Measurements from ENCODE around the gene MYOF.
"Not testable (repeated sequence)": the region's sequence is repeated elsewhere in the genome, so short reads cannot be mapped to it uniquely, and the experiment has no call there.

MYOF gene

GRCh38 chr10:93314656-93315055, 167.5 kb downstream of the MYOF start:
- FAIRE-seq; DNase-seq (ENCODE audit: insufficient read length, low spot score): not testable (repeated sequence)

- FAIRE-seq = no peak
Measured at GRCh38 chr10:93313798-93314197, 168.3 kb downstream of the MYOF start.

GRCh38 chr10:93309062-93309461, 173.1 kb downstream of the MYOF start:
- DNase-seq (ENCODE audit: insufficient read length, low spot score) (no peak), FAIRE-seq (no peak)

More at GRCh38 chr10:93313798-93314197, 168.3 kb downstream of the MYOF start:
- DNase-seq (ENCODE audit: insufficient read length, low spot score) = no peak

GRCh38 chr10:93305122-93305521, 177.0 kb downstream of the MYOF start:
- FAIRE-seq = no peak
- DNase-seq (ENCODE audit: insufficient read length, low spot score) = no peak

GRCh38 chr10:93300981-93301380, 181.2 kb downstream of the MYOF start:
- no peak for FAIRE-seq

GRCh38 chr10:93300288-93300917, 181.7 kb downstream of the MYOF start:
- FAIRE-seq (no peak), DNase-seq (ENCODE audit: insufficient read length, low spot score) (no peak)

More at GRCh38 chr10:93300981-93301380, 181.2 kb downstream of the MYOF start:
- no peak for DNase-seq (ENCODE audit: insufficient read length, low spot score)

- FAIRE-seq = no peak
- DNase-seq (ENCODE audit: insufficient read length, low spot score) = no peak
Measured at GRCh38 chr10:93299606-93300287, 182.4 kb downstream of the MYOF start.

- FAIRE-seq (no peak), DNase-seq (ENCODE audit: insufficient read length, low spot score) (no peak)
Measured at GRCh38 chr10:93299195-93299594, 182.9 kb downstream of the MYOF start.

GRCh38 chr10:93296151-93296550, 186.0 kb downstream of the MYOF start:
- FAIRE-seq = no peak

GRCh38 chr10:93293999-93294398, 188.1 kb downstream of the MYOF start:
- DNase-seq (ENCODE audit: insufficient read length, low spot score) = no peak

More at GRCh38 chr10:93296151-93296550, 186.0 kb downstream of the MYOF start:
- DNase-seq (ENCODE audit: insufficient read length, low spot score) = no peak

GRCh38 chr10:93290661-93291354, 191.3 kb downstream of the MYOF start:
- no peak for FAIRE-seq
- DNase-seq (ENCODE audit: insufficient read length, low spot score) = no peak

More at GRCh38 chr10:93293999-93294398, 188.1 kb downstream of the MYOF start:
- no peak for FAIRE-seq

- DNase-seq (ENCODE audit: insufficient read length, low spot score) (peak; percentile 90), FAIRE-seq (peak; percentile 79)
Measured at GRCh38 chr10:93288679-93289634, 193.2 kb downstream of the MYOF start.

GRCh38 chr10:93287775-93288174, 194.4 kb downstream of the MYOF start:
- no peak for DNase-seq (ENCODE audit: insufficient read length, low spot score)
- FAIRE-seq = no peak

GRCh38 chr10:93284246-93284645, 197.9 kb downstream of the MYOF start:
- not testable (repeated sequence) for FAIRE-seq; DNase-seq (ENCODE audit: insufficient read length, low spot score)

- no peak for FAIRE-seq
- no peak for DNase-seq (ENCODE audit: insufficient read length, low spot score)
Measured at GRCh38 chr10:93281367-93281720, 200.8 kb downstream of the MYOF start.

GRCh38 chr10:93280699-93281366, 201.3 kb downstream of the MYOF start:
- FAIRE-seq = no peak
- DNase-seq (ENCODE audit: insufficient read length, low spot score) = no peak

GRCh38 chr10:93280121-93280698, 201.9 kb downstream of the MYOF start:
- no peak for DNase-seq (ENCODE audit: insufficient read length, low spot score)
- FAIRE-seq = no peak

- FAIRE-seq = no peak
- no peak for DNase-seq (ENCODE audit: insufficient read length, low spot score)
Measured at GRCh38 chr10:93277360-93277759, 204.8 kb downstream of the MYOF start.

- peak; percentile 26 for FAIRE-seq
- DNase-seq (ENCODE audit: insufficient read length, low spot score) = no peak
Measured at GRCh38 chr10:93274419-93274818, 207.7 kb downstream of the MYOF start.
